Subcutaneous adipose tissue (tissue), 4 donors: Measurements from ENCODE around the gene LARGE1. TPM values are rescaled to one million over a fixed set of nuclear protein-coding genes. Genes with fewer than 3 reads are reported as not detected.

Experiments used
- CTCF ChIP-seq: fragments of 450-650 bp; IDR thresholded peaks from one replicate; pipeline ENCODE4 v1.5.1; 2016; ENCODE audit warnings: low read depth, mild to moderate bottlenecking, control low read depth, antibody characterized with exemption, moderate library complexity
- total RNA-seq, 4 donors: library from RNA; depleted of rRNA; stranded (reverse); fragments of >200 nt; gene quantifications; one replicate each; pipeline ENCODE4 v1.1.0, GENCODE V29; 2016

LARGE1 gene
- total RNA-seq, 4 donors from 2014 or later, result 19.4 to 28.8 (median 22.1) TPM

- TF ChIP-seq CTCF, result no peak
Measured at GRCh38 chr22:33691057-33691630, 229.1 kb downstream of the LARGE1 start.

GRCh38 chr22:33688903-33689302 is 231.4 kb downstream of the LARGE1 start:
- TF ChIP-seq CTCF, result no peak

- TF ChIP-seq CTCF, result no peak
Measured at GRCh38 chr22:33687464-33687863, 232.8 kb downstream of the LARGE1 start.

- TF ChIP-seq CTCF, result no peak
Measured at GRCh38 chr22:33684087-33684486, 236.2 kb downstream of the LARGE1 start.

GRCh38 chr22:33682927-33683326 is 237.3 kb downstream of the LARGE1 start:
- no peak for TF ChIP-seq CTCF

GRCh38 chr22:33680632-33681031 is 239.6 kb downstream of the LARGE1 start:
- TF ChIP-seq CTCF, result no peak

- TF ChIP-seq CTCF, result no peak
Measured at GRCh38 chr22:33678523-33678922, 241.8 kb downstream of the LARGE1 start.
